ENCODE results near the gene HDC.

HDC gene

GRCh38 chr15:50218691-50219090, 46.8 kb downstream of the HDC start:
- TF ChIP-seq RAD21 (IDR thresholded peaks at IDR 0.05; ENCODE audit: low read depth) (no peak), TEAD4 (IDR thresholded peaks at IDR 0.05) (no peak), TCF12 (IDR thresholded peaks at IDR 0.05; ENCODE audit: low read depth) (no peak), CEBPB (IDR thresholded peaks at IDR 0.05) (no peak), NFIC (IDR thresholded peaks at IDR 0.05) (no peak), MAX (IDR thresholded peaks at IDR 0.05) (no peak), EP300 (IDR thresholded peaks at IDR 0.05; ENCODE audit: borderline replicate concordance) (no peak), ZBTB7A (IDR thresholded peaks at IDR 0.05; ENCODE audit: low read depth) (no peak), FOXM1 (IDR thresholded peaks at IDR 0.05; ENCODE audit: borderline replicate concordance, low read depth) (no peak), USF1 (IDR thresholded peaks at IDR 0.05) (no peak)
- TF ChIP-seq, protein P1, sequence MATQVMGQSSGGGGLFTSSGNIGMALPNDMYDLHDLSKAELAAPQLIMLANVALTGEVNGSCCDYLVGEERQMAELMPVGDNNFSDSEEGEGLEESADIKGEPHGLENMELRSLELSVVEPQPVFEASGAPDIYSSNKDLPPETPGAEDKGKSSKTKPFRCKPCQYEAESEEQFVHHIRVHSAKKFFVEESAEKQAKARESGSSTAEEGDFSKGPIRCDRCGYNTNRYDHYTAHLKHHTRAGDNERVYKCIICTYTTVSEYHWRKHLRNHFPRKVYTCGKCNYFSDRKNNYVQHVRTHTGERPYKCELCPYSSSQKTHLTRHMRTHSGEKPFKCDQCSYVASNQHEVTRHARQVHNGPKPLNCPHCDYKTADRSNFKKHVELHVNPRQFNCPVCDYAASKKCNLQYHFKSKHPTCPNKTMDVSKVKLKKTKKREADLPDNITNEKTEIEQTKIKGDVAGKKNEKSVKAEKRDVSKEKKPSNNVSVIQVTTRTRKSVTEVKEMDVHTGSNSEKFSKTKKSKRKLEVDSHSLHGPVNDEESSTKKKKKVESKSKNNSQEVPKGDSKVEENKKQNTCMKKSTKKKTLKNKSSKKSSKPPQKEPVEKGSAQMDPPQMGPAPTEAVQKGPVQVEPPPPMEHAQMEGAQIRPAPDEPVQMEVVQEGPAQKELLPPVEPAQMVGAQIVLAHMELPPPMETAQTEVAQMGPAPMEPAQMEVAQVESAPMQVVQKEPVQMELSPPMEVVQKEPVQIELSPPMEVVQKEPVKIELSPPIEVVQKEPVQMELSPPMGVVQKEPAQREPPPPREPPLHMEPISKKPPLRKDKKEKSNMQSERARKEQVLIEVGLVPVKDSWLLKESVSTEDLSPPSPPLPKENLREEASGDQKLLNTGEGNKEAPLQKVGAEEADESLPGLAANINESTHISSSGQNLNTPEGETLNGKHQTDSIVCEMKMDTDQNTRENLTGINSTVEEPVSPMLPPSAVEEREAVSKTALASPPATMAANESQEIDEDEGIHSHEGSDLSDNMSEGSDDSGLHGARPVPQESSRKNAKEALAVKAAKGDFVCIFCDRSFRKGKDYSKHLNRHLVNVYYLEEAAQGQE (IDR thresholded peaks at IDR 0.05; ENCODE audit: low read depth), result no peak

GRCh38 chr15:50218291-50218690, 47.2 kb downstream of the HDC start:
- TF ChIP-seq ZBTB7A (IDR thresholded peaks at IDR 0.05; ENCODE audit: low read depth) (no peak), RAD21 (IDR thresholded peaks at IDR 0.05; ENCODE audit: low read depth) (no peak), NFIC (IDR thresholded peaks at IDR 0.05) (no peak)

GRCh38 chr15:50210462-50211157, 54.9 kb downstream of the HDC start:
- TF ChIP-seq FOXM1 (IDR thresholded peaks at IDR 0.05; ENCODE audit: borderline replicate concordance, low read depth) (no peak), ZBTB7A (IDR thresholded peaks at IDR 0.05; ENCODE audit: low read depth) (no peak), TAF1 (IDR thresholded peaks at IDR 0.05; ENCODE audit: low read depth) (no peak), TEAD4 (IDR thresholded peaks at IDR 0.05) (no peak), MAX (IDR thresholded peaks at IDR 0.05) (no peak), EP300 (IDR thresholded peaks at IDR 0.05; ENCODE audit: borderline replicate concordance) (no peak), CREB1 (IDR thresholded peaks at IDR 0.05; ENCODE audit: low read depth) (no peak)

- TF ChIP-seq EGR1 (IDR thresholded peaks at IDR 0.05) (no peak), RAD21 (IDR thresholded peaks at IDR 0.05; ENCODE audit: low read depth) (no peak), EP300 (IDR thresholded peaks at IDR 0.05; ENCODE audit: borderline replicate concordance) (no peak), TCF12 (IDR thresholded peaks at IDR 0.05; ENCODE audit: low read depth) (no peak), CEBPB (IDR thresholded peaks at IDR 0.05) (no peak), ZBTB7A (IDR thresholded peaks at IDR 0.05; ENCODE audit: low read depth) (no peak), TAF1 (IDR thresholded peaks at IDR 0.05; ENCODE audit: low read depth) (no peak), FOXM1 (IDR thresholded peaks at IDR 0.05; ENCODE audit: borderline replicate concordance, low read depth) (no peak), MAX (IDR thresholded peaks at IDR 0.05) (no peak), NFIC (IDR thresholded peaks at IDR 0.05) (no peak), CREB1 (IDR thresholded peaks at IDR 0.05; ENCODE audit: low read depth) (no peak), TEAD4 (IDR thresholded peaks at IDR 0.05) (no peak), YY1 (IDR thresholded peaks at IDR 0.05; ENCODE audit: low read depth) (no peak), USF1 (IDR thresholded peaks at IDR 0.05) (no peak)
- TF ChIP-seq, protein P1 (IDR thresholded peaks at IDR 0.05; ENCODE audit: low read depth), result no peak
Observed at GRCh38 chr15:50209809-50210208, 55.7 kb downstream of the HDC start.

- no peak for TF ChIP-seq YY1 (IDR thresholded peaks at IDR 0.05; ENCODE audit: low read depth)
- TF ChIP-seq CEBPB (IDR thresholded peaks at IDR 0.05), result no peak
- no peak for TF ChIP-seq TAF1 (IDR thresholded peaks at IDR 0.05; ENCODE audit: low read depth)
- TF ChIP-seq FOXM1 (IDR thresholded peaks at IDR 0.05; ENCODE audit: borderline replicate concordance, low read depth), result no peak
- no peak for TF ChIP-seq EP300 (IDR thresholded peaks at IDR 0.05; ENCODE audit: borderline replicate concordance)
- TF ChIP-seq TEAD4 (IDR thresholded peaks at IDR 0.05), result no peak
- TF ChIP-seq MAX (IDR thresholded peaks at IDR 0.05), result no peak
- no peak for TF ChIP-seq CREB1 (IDR thresholded peaks at IDR 0.05; ENCODE audit: low read depth)
- TF ChIP-seq, protein P1 (IDR thresholded peaks at IDR 0.05; ENCODE audit: low read depth), result no peak
- no peak for TF ChIP-seq EGR1 (IDR thresholded peaks at IDR 0.05)
- TF ChIP-seq RAD21 (IDR thresholded peaks at IDR 0.05; ENCODE audit: low read depth), result no peak
- TF ChIP-seq TCF12 (IDR thresholded peaks at IDR 0.05; ENCODE audit: low read depth), result no peak
- no peak for TF ChIP-seq NFIC (IDR thresholded peaks at IDR 0.05)
- TF ChIP-seq ZBTB7A (IDR thresholded peaks at IDR 0.05; ENCODE audit: low read depth), result no peak
- TF ChIP-seq USF1 (IDR thresholded peaks at IDR 0.05), result no peak
Observed at GRCh38 chr15:50206020-50206419, 59.5 kb downstream of the HDC start.
